ENCODE measurements around the gene MAPK8IP1.

Gene MAPK8IP1

DNA sequence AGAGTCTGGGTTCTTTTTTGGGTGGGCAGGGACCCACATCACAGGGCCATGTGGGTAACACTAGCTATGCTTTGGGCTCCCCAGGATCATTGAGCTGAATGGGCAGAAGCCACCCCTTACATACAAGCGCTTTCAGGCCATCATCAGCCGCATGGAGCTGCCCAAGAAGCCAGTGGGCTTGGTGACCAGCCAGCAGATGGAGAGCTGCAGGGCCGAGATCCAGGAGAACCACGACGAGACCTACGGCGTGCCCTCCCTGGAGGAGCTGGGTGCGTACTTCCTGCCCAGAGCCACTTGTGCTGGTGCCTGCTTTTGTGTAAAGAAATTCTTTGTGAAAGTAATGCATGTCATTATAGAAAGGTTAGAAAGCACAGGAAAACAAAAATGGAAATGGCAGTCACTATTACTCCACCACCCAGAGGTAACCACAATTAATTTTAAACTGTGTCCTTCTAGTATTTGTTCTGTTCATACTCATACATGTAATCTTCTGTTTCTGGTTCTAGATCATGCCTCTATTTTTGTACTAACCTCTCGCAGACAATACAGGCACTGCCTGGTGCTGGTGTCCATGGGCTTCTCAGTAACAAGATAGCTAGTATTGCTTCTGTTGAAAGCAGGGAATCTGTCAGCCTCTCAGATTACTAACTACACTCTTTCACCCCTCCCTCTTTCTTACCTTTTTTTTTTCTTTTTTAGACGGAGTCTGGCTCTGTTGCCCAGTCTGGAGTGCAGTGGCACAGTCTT lies 24.5 kb upstream of the MAPK8IP1 start:
- peak overlapping the region; percentile 18 for H3K27ac ChIP-seq (ENCODE audit: low read length)
- peaks cover 53 to 54% of the 10 kb centered on the region in 2 donors for H3K36me3 ChIP-seq (ENCODE audit: control insufficient read depth in 1 of 2, insufficient read depth in 2 of 2, low read length in 2 of 2)
- no peaks in the 10 kb centered on the region for H3K9me3 ChIP-seq (ENCODE audit: control insufficient read depth in 1 of 2, low read length in 2 of 2)
- no peak overlapping the region for H3K4me3 ChIP-seq (ENCODE audit: low read depth in 1 of 2, low read length in 2 of 2)
- H3K27me3 ChIP-seq (ENCODE audit: low read depth, low read length): no peaks in the 10 kb centered on the region
- peaks cover 23 to 54% of the 10 kb centered on the region in 2 donors for H3K4me1 ChIP-seq (ENCODE audit: control insufficient read depth in 1 of 2, insufficient read depth in 2 of 2, low read length in 2 of 2)

DNA sequence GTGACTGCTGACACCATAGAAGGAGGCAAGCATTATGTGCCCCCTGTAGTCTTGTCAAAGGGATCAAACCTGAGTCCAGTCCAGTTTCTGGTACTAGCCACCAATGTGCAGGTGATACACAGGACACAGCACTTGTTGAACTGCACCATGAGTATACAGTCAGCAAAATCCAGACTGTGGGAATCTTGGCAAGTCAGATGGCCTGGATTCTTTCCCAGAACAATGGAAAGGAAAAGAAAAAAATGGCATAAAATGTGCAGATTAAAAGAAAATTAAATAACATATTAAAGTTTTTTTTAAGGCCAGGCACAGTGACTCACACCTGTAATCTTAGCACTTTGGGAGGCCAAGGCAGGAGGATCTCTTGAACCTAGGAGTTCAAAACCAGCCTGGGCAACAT lies 21.4 kb upstream of the MAPK8IP1 start:
- Histone ChIP-seq H3K27me3 (ENCODE audit: low read depth, low read length) (no peaks in the 10 kb centered on the region), H3K27ac (ENCODE audit: low read length) (no peak overlapping the region), H3K4me3 (ENCODE audit: low read depth in 1 of 2, low read length in 2 of 2) (no peak overlapping the region), H3K4me1 (ENCODE audit: control insufficient read depth in 1 of 2, insufficient read depth in 2 of 2, low read length in 2 of 2) (peaks cover 2 to 24% of the 10 kb centered on the region in 2 donors), H3K36me3 (ENCODE audit: control insufficient read depth in 1 of 2, insufficient read depth in 2 of 2, low read length in 2 of 2) (peaks cover 65 to 83% of the 10 kb centered on the region in 2 donors), H3K9me3 (ENCODE audit: control insufficient read depth in 1 of 2, low read length in 2 of 2) (no peaks in the 10 kb centered on the region)

DNA sequence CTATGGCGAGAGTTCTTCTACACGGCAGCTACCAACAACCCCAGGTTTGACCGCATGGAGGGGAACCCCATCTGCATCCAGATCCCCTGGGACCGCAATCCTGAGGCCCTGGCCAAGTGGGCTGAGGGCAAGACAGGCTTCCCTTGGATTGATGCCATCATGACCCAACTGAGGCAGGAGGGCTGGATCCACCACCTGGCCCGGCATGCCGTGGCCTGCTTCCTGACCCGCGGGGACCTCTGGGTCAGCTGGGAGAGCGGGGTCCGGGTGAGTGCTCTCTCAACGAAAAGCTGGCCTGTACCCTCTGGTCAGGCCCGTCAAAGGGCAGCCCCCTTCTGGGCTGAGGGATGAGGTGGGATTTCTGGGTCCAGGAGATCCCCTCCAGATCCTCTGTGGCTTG lies 15.9 kb upstream of the MAPK8IP1 start:
- H3K36me3 ChIP-seq (ENCODE audit: control insufficient read depth in 1 of 2, insufficient read depth in 2 of 2, low read length in 2 of 2): peaks cover 70 to 89% of the 10 kb centered on the region in 2 donors
- H3K27ac ChIP-seq (ENCODE audit: low read length): no peak overlapping the region
- H3K4me3 ChIP-seq (ENCODE audit: low read depth in 1 of 2, low read length in 2 of 2): no peak overlapping the region
- no peaks in the 10 kb centered on the region for H3K27me3 ChIP-seq (ENCODE audit: low read depth, low read length)
- no peaks in the 10 kb centered on the region for H3K9me3 ChIP-seq (ENCODE audit: control insufficient read depth in 1 of 2, low read length in 2 of 2)
- no peaks in the 10 kb centered on the region for H3K4me1 ChIP-seq (ENCODE audit: control insufficient read depth in 1 of 2, insufficient read depth in 2 of 2, low read length in 2 of 2)

DNA sequence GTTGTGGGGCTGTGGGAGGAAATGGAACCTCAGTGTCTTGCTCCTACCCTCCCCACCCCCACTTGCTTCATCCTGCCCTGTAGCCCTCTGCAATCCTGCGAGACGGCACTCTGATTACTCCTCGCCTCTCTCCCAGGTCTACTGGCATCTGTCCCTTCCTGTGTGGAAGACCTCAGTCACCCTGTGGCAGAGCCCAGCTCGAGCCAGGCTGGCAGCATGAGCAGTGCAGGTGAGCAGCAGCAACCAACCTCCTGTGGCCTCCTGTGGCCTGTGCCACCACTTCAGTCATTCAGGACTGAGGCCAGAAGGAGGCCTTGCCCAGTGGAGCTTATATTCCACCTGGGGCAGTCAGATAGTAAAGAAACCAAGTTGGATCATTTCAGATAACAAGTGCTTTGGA lies 14.7 kb upstream of the MAPK8IP1 start:
- Histone ChIP-seq H3K9me3 (ENCODE audit: control insufficient read depth in 1 of 2, low read length in 2 of 2) (no peaks in the 10 kb centered on the region), H3K27ac (ENCODE audit: low read length) (no peak overlapping the region), H3K4me1 (ENCODE audit: control insufficient read depth in 1 of 2, insufficient read depth in 2 of 2, low read length in 2 of 2) (no peaks in the 10 kb centered on the region), H3K36me3 (ENCODE audit: control insufficient read depth in 1 of 2, insufficient read depth in 2 of 2, low read length in 2 of 2) (peaks cover 71 to 89% of the 10 kb centered on the region in 2 donors), H3K27me3 (ENCODE audit: low read depth, low read length) (no peaks in the 10 kb centered on the region), H3K4me3 (ENCODE audit: low read depth in 1 of 2, low read length in 2 of 2) (no peak overlapping the region)

DNA sequence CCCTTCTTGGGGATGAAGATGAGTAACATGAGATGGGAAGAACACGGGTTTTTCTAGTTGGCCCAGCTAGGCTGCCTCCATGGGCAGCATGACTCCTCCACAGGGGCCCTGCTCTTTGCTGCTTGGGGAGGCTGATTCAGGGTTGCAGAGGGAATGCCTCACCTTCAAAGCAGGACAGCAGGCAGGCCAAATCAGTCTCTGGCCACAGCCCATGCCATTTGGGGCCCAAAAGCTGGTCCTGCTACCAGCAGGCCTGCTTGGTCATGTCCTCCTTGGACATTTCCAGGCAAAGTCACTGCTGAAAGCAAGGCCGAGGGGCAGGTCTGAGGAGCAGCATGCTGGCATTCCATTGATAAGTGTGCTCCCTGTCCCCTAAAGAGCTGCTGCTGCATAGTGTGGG lies 13.8 kb upstream of the MAPK8IP1 start:
- H3K36me3 ChIP-seq (ENCODE audit: control insufficient read depth in 1 of 2, insufficient read depth in 2 of 2, low read length in 2 of 2): peaks cover 76 to 87% of the 10 kb centered on the region in 2 donors
- H3K4me3 ChIP-seq (ENCODE audit: low read depth in 1 of 2, low read length in 2 of 2): no peak overlapping the region
- no peaks in the 10 kb centered on the region for H3K4me1 ChIP-seq (ENCODE audit: control insufficient read depth in 1 of 2, insufficient read depth in 2 of 2, low read length in 2 of 2)
- no peaks in the 10 kb centered on the region for H3K27me3 ChIP-seq (ENCODE audit: low read depth, low read length)
- no peaks in the 10 kb centered on the region for H3K9me3 ChIP-seq (ENCODE audit: control insufficient read depth in 1 of 2, low read length in 2 of 2)
- H3K27ac ChIP-seq (ENCODE audit: low read length): no peak overlapping the region

DNA sequence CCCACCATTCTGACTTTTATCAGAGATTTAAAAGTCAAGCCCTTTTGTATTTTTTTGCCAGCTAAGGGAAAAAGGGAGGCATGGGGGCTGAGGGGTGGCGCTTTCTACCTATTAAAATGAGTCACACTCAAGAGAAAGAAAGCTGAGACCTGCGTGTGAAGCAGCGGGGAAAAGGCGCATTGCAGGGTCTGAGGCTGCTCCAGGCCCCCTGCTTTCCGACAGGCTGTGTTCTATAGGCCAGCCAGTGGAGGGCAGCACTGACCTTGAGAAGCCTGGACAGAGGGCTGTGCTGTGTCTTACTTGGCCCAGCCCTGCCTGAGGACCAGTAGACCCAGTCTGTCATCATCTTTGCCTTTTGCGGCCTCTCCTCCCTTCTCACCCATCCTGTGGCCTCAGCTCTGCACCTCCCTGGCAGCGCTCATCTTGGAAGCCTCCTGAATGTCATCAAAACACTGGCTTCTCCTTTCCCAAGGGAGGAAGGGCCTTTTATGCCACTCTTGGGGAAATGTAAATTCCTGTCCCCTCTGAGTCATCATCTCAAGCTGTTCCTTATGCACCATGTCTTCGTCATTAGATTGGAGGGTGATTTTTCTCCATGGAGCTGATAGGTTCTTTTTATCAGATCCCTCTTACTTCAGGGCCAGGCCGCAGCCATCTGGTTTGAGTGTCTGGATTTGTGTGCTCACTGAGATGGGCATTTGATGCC lies 12.6 kb upstream of the MAPK8IP1 start:
- H3K36me3 ChIP-seq (ENCODE audit: control insufficient read depth in 1 of 2, insufficient read depth in 2 of 2, low read length in 2 of 2): peaks cover 77 to 86% of the 10 kb centered on the region in 2 donors
- no peaks in the 10 kb centered on the region for H3K9me3 ChIP-seq (ENCODE audit: control insufficient read depth in 1 of 2, low read length in 2 of 2)
- no peak overlapping the region for H3K27ac ChIP-seq (ENCODE audit: low read length)
- H3K4me3 ChIP-seq (ENCODE audit: low read depth in 1 of 2, low read length in 2 of 2): no peak overlapping the region
- H3K4me1 ChIP-seq (ENCODE audit: control insufficient read depth in 1 of 2, insufficient read depth in 2 of 2, low read length in 2 of 2): no peaks in the 10 kb centered on the region
- no peaks in the 10 kb centered on the region for H3K27me3 ChIP-seq (ENCODE audit: low read depth, low read length)

DNA sequence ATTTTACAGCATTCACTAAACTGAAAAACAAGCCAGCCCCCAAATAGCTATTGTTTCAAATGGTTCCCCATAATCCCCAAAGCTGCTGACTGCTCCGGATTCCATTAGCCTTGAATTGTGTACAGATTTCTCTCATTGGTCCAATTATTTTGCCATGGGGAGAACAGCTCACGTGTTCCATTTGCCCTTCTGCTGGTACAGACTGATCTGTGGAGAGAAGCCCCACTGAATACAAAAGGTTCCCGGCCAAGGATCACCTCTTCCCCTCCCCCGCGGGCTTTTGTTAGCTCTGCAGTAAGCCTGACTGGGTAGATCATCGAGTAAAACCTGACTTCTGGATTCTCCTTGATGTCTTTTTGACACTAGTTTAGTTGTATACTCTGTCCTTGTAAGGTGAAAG lies 9.1 kb upstream of the MAPK8IP1 start:
- Histone ChIP-seq H3K36me3 (ENCODE audit: control insufficient read depth in 1 of 2, insufficient read depth in 2 of 2, low read length in 2 of 2) (peaks cover 69 to 70% of the 10 kb centered on the region in 2 donors), H3K4me1 (ENCODE audit: control insufficient read depth in 1 of 2, insufficient read depth in 2 of 2, low read length in 2 of 2) (peaks cover 0 to 12% of the 10 kb centered on the region in 2 donors), H3K27ac (ENCODE audit: low read length) (no peak overlapping the region), H3K9me3 (ENCODE audit: control insufficient read depth in 1 of 2, low read length in 2 of 2) (no peaks in the 10 kb centered on the region), H3K27me3 (ENCODE audit: low read depth, low read length) (no peaks in the 10 kb centered on the region), H3K4me3 (ENCODE audit: low read depth in 1 of 2, low read length in 2 of 2) (no peak overlapping the region)

DNA sequence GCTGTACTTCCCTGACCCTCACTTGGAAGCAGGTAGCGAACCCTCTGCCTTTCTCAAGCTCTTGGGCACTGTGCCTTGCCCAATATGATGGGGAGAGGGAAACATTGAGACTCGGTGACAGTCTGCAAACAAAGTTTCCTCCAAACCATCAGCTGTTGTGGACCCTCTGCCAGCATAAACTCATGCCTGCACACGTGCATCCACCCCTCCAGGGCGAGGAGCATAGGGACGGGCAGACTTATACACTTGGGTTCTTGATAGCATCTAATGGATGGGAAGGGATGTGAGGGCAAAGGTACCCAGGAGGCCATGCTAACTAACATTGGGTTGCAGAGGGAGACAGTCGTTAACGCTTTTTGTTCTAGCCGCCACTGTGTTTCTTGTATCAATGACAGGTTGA lies 8.2 kb upstream of the MAPK8IP1 start:
- H3K27me3 ChIP-seq (ENCODE audit: low read depth, low read length): no peaks in the 10 kb centered on the region
- no peak overlapping the region for H3K4me3 ChIP-seq (ENCODE audit: low read depth in 1 of 2, low read length in 2 of 2)
- peaks cover 0 to 18% of the 10 kb centered on the region in 2 donors for H3K4me1 ChIP-seq (ENCODE audit: control insufficient read depth in 1 of 2, insufficient read depth in 2 of 2, low read length in 2 of 2)
- H3K9me3 ChIP-seq (ENCODE audit: control insufficient read depth in 1 of 2, low read length in 2 of 2): no peaks in the 10 kb centered on the region
- peaks cover 68 to 70% of the 10 kb centered on the region in 2 donors for H3K36me3 ChIP-seq (ENCODE audit: control insufficient read depth in 1 of 2, insufficient read depth in 2 of 2, low read length in 2 of 2)
- H3K27ac ChIP-seq (ENCODE audit: low read length): no peak overlapping the region

DNA sequence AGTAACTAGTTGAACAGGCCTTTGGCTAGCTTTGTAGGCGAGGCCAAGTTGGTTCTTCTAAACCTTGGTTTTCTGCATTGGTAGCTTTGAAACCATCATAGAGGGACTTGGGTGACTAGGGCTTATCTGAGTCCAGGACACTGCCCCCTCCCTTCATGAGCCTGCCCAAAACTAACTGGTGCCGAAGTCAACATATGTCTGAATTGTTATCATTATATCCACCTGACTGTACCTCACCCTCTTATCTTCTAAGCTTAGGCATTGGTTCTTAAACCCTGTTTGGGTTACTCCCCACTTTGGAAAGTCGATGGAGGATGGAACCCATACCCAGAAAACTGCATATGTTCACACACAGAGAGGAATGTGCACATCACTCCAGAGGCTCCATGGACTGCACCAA lies 7.6 kb upstream of the MAPK8IP1 start:
- Histone ChIP-seq H3K4me1 (ENCODE audit: control insufficient read depth in 1 of 2, insufficient read depth in 2 of 2, low read length in 2 of 2) (peaks cover 0 to 18% of the 10 kb centered on the region in 2 donors), H3K4me3 (ENCODE audit: low read depth in 1 of 2, low read length in 2 of 2) (no peak overlapping the region), H3K36me3 (ENCODE audit: control insufficient read depth in 1 of 2, insufficient read depth in 2 of 2, low read length in 2 of 2) (peaks cover 64 to 71% of the 10 kb centered on the region in 2 donors), H3K27ac (ENCODE audit: low read length) (no peak overlapping the region), H3K27me3 (ENCODE audit: low read depth, low read length) (no peaks in the 10 kb centered on the region), H3K9me3 (ENCODE audit: control insufficient read depth in 1 of 2, low read length in 2 of 2) (no peaks in the 10 kb centered on the region)

DNA sequence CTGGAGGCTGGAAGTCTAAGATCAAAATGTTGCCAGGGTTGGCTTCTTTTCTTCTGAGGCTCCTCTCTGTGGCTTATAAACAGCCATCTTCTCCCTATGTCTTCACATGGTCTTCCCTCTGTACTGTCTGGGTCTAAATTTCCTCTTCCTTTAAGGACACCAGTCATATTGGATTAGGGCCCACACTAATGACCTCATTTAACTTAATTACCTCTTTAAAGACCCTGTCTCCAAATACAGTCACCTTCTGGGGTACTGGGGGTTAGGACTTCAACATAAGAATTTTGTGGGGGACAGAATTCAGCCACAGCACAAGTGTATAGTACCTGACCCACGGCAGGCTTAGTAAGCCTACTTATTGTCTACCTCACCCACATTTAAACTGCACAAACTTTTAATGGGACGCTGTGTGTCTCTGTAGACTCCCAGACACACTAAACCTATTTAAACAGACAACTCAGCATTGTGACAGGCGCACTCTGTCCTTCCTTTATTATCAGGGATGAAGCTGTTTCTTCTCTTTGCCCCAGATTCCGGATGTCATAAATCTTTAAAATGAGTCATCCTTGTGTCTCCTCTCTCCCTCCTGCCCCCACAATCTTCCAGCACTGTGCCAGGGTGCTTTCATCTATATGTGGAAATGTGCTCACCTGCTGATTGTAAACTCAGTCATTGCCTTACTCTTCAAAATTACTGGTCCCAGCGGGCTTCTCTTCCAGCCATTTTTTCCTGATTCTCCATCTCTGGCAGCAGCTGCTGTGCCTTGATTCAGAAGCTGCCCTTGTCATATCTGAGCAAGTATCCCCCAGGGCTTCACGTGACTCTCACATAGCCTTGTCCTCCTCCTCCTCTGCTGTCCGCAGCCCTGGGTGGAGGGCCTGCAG lies 5.4 kb upstream of the MAPK8IP1 start:
- Histone ChIP-seq H3K9me3 (ENCODE audit: control insufficient read depth in 1 of 2, low read length in 2 of 2) (no peaks in the 10 kb centered on the region), H3K36me3 (ENCODE audit: control insufficient read depth in 1 of 2, insufficient read depth in 2 of 2, low read length in 2 of 2) (peaks cover 48 to 61% of the 10 kb centered on the region in 2 donors), H3K4me1 (ENCODE audit: control insufficient read depth in 1 of 2, insufficient read depth in 2 of 2, low read length in 2 of 2) (peaks cover 0 to 19% of the 10 kb centered on the region in 2 donors), H3K27ac (ENCODE audit: low read length) (no peak overlapping the region), H3K4me3 (ENCODE audit: low read depth in 1 of 2, low read length in 2 of 2) (no peak overlapping the region), H3K27me3 (ENCODE audit: low read depth, low read length) (no peaks in the 10 kb centered on the region)

All from muscle layer of duodenum (tissue), 2 donors.